H9 (cell line): Measurements from ENCODE around the gene EPS8L1. TPM values are rescaled to one million over a fixed set of nuclear protein-coding genes. Genes with fewer than 3 reads are reported as not detected.

Experiments
- DNase-seq: peaks from one replicate; pipeline ENCODE4 v3.0.0-alpha.2; 2017
- H2AFZ ChIP-seq: one replicate; pipeline ENCODE4 v1.6.1; 2013; ENCODE audit warnings: mild to moderate bottlenecking, low read length, control low read depth, moderate library complexity
- H2AK5ac ChIP-seq: 2 replicates; pipeline ENCODE4 v1.6.1; 2013; ENCODE audit warnings: low read length, control low read depth, mixed read lengths; ENCODE audit not compliant: insufficient read length
- H2BK120ac ChIP-seq: one replicate; pipeline ENCODE4 v1.6.1; 2013; ENCODE audit warnings: low read depth, mild to moderate bottlenecking, low read length, control low read depth, inconsistent platforms; ENCODE audit not compliant: poor library complexity, severe bottlenecking
- H2BK12ac ChIP-seq: 2 replicates; pipeline ENCODE4 v1.6.1; 2013; ENCODE audit warnings: low read length, control low read depth, mixed read lengths, low read depth; ENCODE audit not compliant: insufficient read length
- H2BK15ac ChIP-seq: 2 replicates; pipeline ENCODE4 v1.6.1; 2013; ENCODE audit warnings: low read depth, low read length, control low read depth
- H2BK20ac ChIP-seq: one replicate; pipeline ENCODE4 v1.6.1; 2013; ENCODE audit warnings: low read depth, mild to moderate bottlenecking, low read length, control low read depth, inconsistent platforms; ENCODE audit not compliant: poor library complexity, severe bottlenecking
- H2BK5ac ChIP-seq: 2 replicates; pipeline ENCODE4 v1.6.1; 2013; ENCODE audit warnings: low read length, control low read depth, mixed read lengths; ENCODE audit not compliant: insufficient read length
- H3K14ac ChIP-seq: 2 replicates; pipeline ENCODE4 v1.6.1; 2013; ENCODE audit warnings: low read length, control low read depth; ENCODE audit not compliant: insufficient read depth
- H3K18ac ChIP-seq: 2 replicates; pipeline ENCODE4 v1.6.1; 2013; ENCODE audit warnings: low read depth, mild to moderate bottlenecking, mixed read lengths, low read length, control low read depth; ENCODE audit not compliant: insufficient read length
- H3K23ac ChIP-seq: 2 replicates; pipeline ENCODE4 v1.6.1; 2013; ENCODE audit warnings: low read length, control low read depth, mixed read lengths, low read depth; ENCODE audit not compliant: insufficient read length
- H3K23me2 ChIP-seq: 2 replicates; pipeline ENCODE4 v1.6.1; 2013; ENCODE audit warnings: low read depth, mild to moderate bottlenecking, mixed read lengths, low read length, control low read depth; ENCODE audit not compliant: insufficient read length, poor library complexity, severe bottlenecking
- H3K27ac ChIP-seq: 2 replicates; pipeline ENCODE4 v1.5.1; 2013; ENCODE audit warnings: low read length, control low read depth, mixed read lengths, low read depth; ENCODE audit not compliant: insufficient read length
- H3K27me3 ChIP-seq: 2 replicates; pipeline ENCODE4 v1.6.1; 2013; ENCODE audit warnings: low read length, control low read depth, inconsistent platforms; ENCODE audit not compliant: insufficient read depth
- H3K4ac ChIP-seq: 2 replicates; pipeline ENCODE4 v1.6.1; 2013; ENCODE audit warnings: low read depth, mild to moderate bottlenecking, control low read depth, inconsistent platforms, low read length, moderate library complexity
- H3K4me1 ChIP-seq: 2 replicates; pipeline ENCODE4 v1.6.1; 2013; ENCODE audit warnings: low read length, control low read depth, inconsistent platforms; ENCODE audit not compliant: insufficient read depth
- H3K4me2 ChIP-seq: 2 replicates; pipeline ENCODE4 v1.6.1; 2013; ENCODE audit warnings: low read length, control low read depth, mixed read lengths; ENCODE audit not compliant: insufficient read length, insufficient read depth
- H3K56ac ChIP-seq: 2 replicates; pipeline ENCODE4 v1.6.1; 2013; ENCODE audit warnings: low read depth, mild to moderate bottlenecking, mixed read lengths, low read length, control low read depth; ENCODE audit not compliant: insufficient read length
- H3K79me1 ChIP-seq: 2 replicates; pipeline ENCODE4 v1.6.1; 2013; ENCODE audit warnings: low read depth, mild to moderate bottlenecking, moderate library complexity, low read length, control low read depth, inconsistent platforms; ENCODE audit not compliant: insufficient read depth, poor library complexity, severe bottlenecking
- H3K79me2 ChIP-seq: 2 replicates; pipeline ENCODE4 v1.6.1; 2013; ENCODE audit warnings: low read length, control low read depth, inconsistent platforms; ENCODE audit not compliant: insufficient read depth
- H3K9ac ChIP-seq: 2 replicates; pipeline ENCODE4 v1.6.1; 2013; ENCODE audit warnings: low read length, control low read depth, mixed read lengths; ENCODE audit not compliant: insufficient read length; ENCODE audit errors: extremely low read depth
- H3K9me3 ChIP-seq: one replicate; pipeline ENCODE4 v1.6.1; 2013; ENCODE audit warnings: low read depth, low read length, inconsistent platforms; ENCODE audit not compliant: control insufficient read depth
- H3T11ph ChIP-seq: one replicate; pipeline ENCODE4 v1.6.1; 2013; ENCODE audit warnings: mild to moderate bottlenecking, low read length, control low read depth, inconsistent platforms
- H4K20me1 ChIP-seq: one replicate; pipeline ENCODE4 v1.6.1; 2013; ENCODE audit not compliant: control insufficient read depth, insufficient read length, insufficient read depth
- H4K5ac ChIP-seq: 2 replicates; pipeline ENCODE4 v1.6.1; 2013; ENCODE audit warnings: low read depth, mild to moderate bottlenecking, mixed read lengths, low read length, control low read depth; ENCODE audit not compliant: insufficient read length
- H4K8ac ChIP-seq: replicated peaks from 2 replicates; pipeline ENCODE4 v1.6.1; 2013; ENCODE audit warnings: low read length, control low read depth, mixed read lengths, low read depth; ENCODE audit not compliant: insufficient read length
- H4K91ac ChIP-seq: 2 replicates; pipeline ENCODE4 v1.6.1; 2013; ENCODE audit warnings: low read depth, mild to moderate bottlenecking, moderate library complexity, mixed read lengths, low read length, control low read depth; ENCODE audit not compliant: insufficient read length
- H3K27ac Mint-ChIP-seq, 3 experiments: 2 replicates in 2 of 3; 3 replicates in 1 of 3; pipeline ENCODE4 v1.8.0; 2020 to 2021; ENCODE audit warnings: mixed read lengths in 3 of 3, mild to moderate bottlenecking in 1 of 3, moderate library complexity in 1 of 3
- H3K27me3 Mint-ChIP-seq: 2 replicates; pipeline ENCODE4 v1.8.0; 2021; ENCODE audit warnings: low read depth, mild to moderate bottlenecking, moderate library complexity, mixed read lengths
- H3K36me3 Mint-ChIP-seq, 3 experiments: 2 replicates in 2 of 3; 3 replicates in 1 of 3; pipeline ENCODE4 v1.8.0; 2020 to 2021; ENCODE audit warnings: low read depth in 3 of 3, mixed read lengths in 3 of 3; ENCODE audit not compliant: insufficient read depth in 1 of 3
- H3K4me1 Mint-ChIP-seq, 2 experiments: 2 replicates each; pipeline ENCODE4 v1.8.0; 2020; ENCODE audit warnings: mixed read lengths in 2 of 2
- H3K4me3 Mint-ChIP-seq, 2 experiments: 2 replicates in 1 of 2; 3 replicates in 1 of 2; pipeline ENCODE4 v1.8.0; 2020 to 2021; ENCODE audit warnings: mild to moderate bottlenecking in 2 of 2, mixed read lengths in 2 of 2, moderate library complexity in 1 of 2
- H3K9me3 Mint-ChIP-seq, 2 experiments: 2 replicates in 1 of 2; 3 replicates in 1 of 2; pipeline ENCODE4 v1.8.0; 2020; ENCODE audit warnings: mild to moderate bottlenecking in 2 of 2, mixed read lengths in 2 of 2, moderate library complexity in 1 of 2
- WGBS: extraction: QIAGEN DNeasy Blood & Tissue Kit; methylation state at CpG from one replicate; pipeline ENCODE4 v1.1.7; 2013; ENCODE audit warnings: missing lambda C conversion rate, low lambda C conversion rate, mixed read lengths; ENCODE audit not compliant: insufficient read length; ENCODE audit errors: extremely low coverage; 5-methylcytosine and 5-hydroxymethylcytosine counted together
- total RNA-seq: library from RNA; stranded (reverse); gene quantifications from 2 replicates; pipeline ENCODE4 v1.2.1, GENCODE V29; 2021
- TF ChIP-seq, protein P1 (sequence below): fragments of 200-600 bp; sonication (generic); conservative IDR thresholded peaks from 3 replicates; pipeline ENCODE4 v1.8.0; 2021; ENCODE audit warnings: antibody characterized with exemption, mild to moderate bottlenecking

EPS8L1 gene
- total RNA-seq, 1 experiment from 2014 or later, result 24.0 TPM

GRCh38 chr19:55090564-55090963 lies 14.9 kb downstream of the EPS8L1 start:
- no peak overlapping the region for H2BK15ac ChIP-seq
- H3K27ac ChIP-seq, result no peak overlapping the region
- no peak overlapping the region for H2BK20ac ChIP-seq
- no peak overlapping the region for H2BK12ac ChIP-seq
- no peak overlapping the region for H3T11ph ChIP-seq
- Mint-ChIP-seq H3K4me3 (0 out of 5 replicates have a peak overlapping the region, but pooled peaks of 1 of the 2 experiments have one; percentile 7), H3K4me1 (peaks cover 32 to 44% of the 10 kb centered on the region in 2 experiments), H3K27me3 (peaks cover 15% of the 10 kb centered on the region), H3K9me3 (no peaks in the 10 kb centered on the region), H3K36me3 (peaks cover 13 to 27% (median 25%) of the 10 kb centered on the region in 3 experiments; a peak in 6 of 7 replicates), H3K27ac (peak overlapping the region in 1 of 3 experiments; percentile 72; a peak in 1 of 7 replicates)
- no peak overlapping the region for H3K4me2 ChIP-seq
- H3K23ac ChIP-seq, result no peak overlapping the region
- H3K4ac ChIP-seq, result no peak overlapping the region
- H3K79me2 ChIP-seq, result no peaks in the 10 kb centered on the region
- H3K4me1 ChIP-seq, result peaks cover 12% of the 10 kb centered on the region; the same call in 1 of the 2 replicates
- no peak overlapping the region for H3K18ac ChIP-seq
- H3K23me2 ChIP-seq, result peaks cover 20% of the 10 kb centered on the region
- peaks cover 2% of the 10 kb centered on the region for H4K20me1 ChIP-seq
- H3K9me3 ChIP-seq, result no peaks in the 10 kb centered on the region
- H4K5ac ChIP-seq, result no peak overlapping the region
- WGBS, result no CpG with 5 or more reads among the region's 13 CpGs
- no peak overlapping the region for H2AFZ ChIP-seq
- H2AK5ac ChIP-seq, result no peak overlapping the region
- H3K9ac ChIP-seq, result no peak overlapping the region
- no peak overlapping the region for H3K56ac ChIP-seq
- H3K27me3 ChIP-seq, result no peaks in the 10 kb centered on the region
- H2BK5ac ChIP-seq, result no peak overlapping the region
- TF ChIP-seq, protein P1, sequence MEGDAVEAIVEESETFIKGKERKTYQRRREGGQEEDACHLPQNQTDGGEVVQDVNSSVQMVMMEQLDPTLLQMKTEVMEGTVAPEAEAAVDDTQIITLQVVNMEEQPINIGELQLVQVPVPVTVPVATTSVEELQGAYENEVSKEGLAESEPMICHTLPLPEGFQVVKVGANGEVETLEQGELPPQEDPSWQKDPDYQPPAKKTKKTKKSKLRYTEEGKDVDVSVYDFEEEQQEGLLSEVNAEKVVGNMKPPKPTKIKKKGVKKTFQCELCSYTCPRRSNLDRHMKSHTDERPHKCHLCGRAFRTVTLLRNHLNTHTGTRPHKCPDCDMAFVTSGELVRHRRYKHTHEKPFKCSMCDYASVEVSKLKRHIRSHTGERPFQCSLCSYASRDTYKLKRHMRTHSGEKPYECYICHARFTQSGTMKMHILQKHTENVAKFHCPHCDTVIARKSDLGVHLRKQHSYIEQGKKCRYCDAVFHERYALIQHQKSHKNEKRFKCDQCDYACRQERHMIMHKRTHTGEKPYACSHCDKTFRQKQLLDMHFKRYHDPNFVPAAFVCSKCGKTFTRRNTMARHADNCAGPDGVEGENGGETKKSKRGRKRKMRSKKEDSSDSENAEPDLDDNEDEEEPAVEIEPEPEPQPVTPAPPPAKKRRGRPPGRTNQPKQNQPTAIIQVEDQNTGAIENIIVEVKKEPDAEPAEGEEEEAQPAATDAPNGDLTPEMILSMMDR, result no peak
- H3K14ac ChIP-seq, result no peak overlapping the region
- H2BK120ac ChIP-seq, result no peak overlapping the region
- DNase-seq, result no peak
- no peak overlapping the region for H4K8ac ChIP-seq
- H3K79me1 ChIP-seq, result no peaks in the 10 kb centered on the region
- no peak overlapping the region for H4K91ac ChIP-seq
